ENCODE results near the gene PRR4. TPM values are rescaled to one million over a fixed set of nuclear protein-coding genes. Genes with fewer than 3 reads are reported as not detected.

PRR4 gene
- total RNA-seq, 1 experiment from 2014 or later, result 12.7 TPM

DNA sequence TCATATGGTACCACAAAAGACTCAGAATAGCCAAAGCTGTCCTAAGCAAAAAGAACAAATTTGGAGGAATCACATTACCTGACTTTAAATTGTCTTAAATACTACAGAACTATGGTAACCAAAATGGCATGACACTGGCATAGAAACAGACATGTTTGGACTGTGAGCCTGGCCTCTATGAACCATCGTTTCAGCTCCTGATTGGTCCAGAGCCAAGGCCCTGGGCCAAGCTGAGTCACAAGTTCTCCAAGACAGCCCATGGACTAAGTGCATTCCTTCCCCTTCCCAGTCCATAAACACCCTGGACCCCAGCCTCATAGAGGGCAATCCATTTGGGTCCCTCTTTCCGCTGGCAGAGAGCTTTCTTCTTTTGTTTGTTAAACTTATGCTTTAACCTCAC, 12.1 kb upstream of the PRR4 start:
- H3K27ac ChIP-seq (ENCODE audit: low read length), result no peak overlapping the region

DNA sequence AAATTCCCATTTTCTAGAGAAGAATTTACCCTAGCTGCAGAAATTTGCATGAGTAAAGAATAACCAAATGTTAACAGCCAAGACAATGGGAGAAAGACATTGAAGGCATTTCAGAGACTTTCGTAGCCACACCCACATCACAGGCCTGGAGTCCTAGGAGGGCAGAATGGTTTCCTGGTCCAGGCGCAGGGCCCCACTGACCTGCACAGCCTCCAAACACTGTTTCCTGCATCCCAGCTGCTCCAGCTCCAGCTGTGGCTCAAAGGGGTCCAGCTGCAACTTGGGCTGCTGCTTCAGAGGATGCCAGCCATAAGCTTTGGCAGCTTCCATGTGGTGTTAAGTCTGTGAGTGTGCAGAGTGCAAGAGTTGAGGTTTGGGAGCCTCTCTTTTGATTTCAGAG, 6.5 kb upstream of the PRR4 start:
- peaks cover 10% of the 10 kb centered on the region for H3K9me3 ChIP-seq (ENCODE audit: low read length)
- H2AFZ ChIP-seq (ENCODE audit: low read length), result no peak overlapping the region
- no peak overlapping the region for H3K4me2 ChIP-seq (ENCODE audit: low read depth, low read length, poor library complexity, severe bottlenecking)
- H3K36me3 ChIP-seq (ENCODE audit: insufficient read depth, low read length), result peaks cover 9% of the 10 kb centered on the region; the same call in 1 of the 2 replicates
- H3K27ac ChIP-seq (ENCODE audit: low read length), result no peak overlapping the region
- 0 out of 2 replicates have a peak, but pooled peaks cover 3% of the 10 kb centered on the region for H3K79me2 ChIP-seq (ENCODE audit: low read length)
- no peak for DNase-seq
- no peaks in the 10 kb centered on the region for H4K20me1 ChIP-seq (ENCODE audit: insufficient read depth, low read depth, low read length)
- H3K27me3 ChIP-seq (ENCODE audit: low read length), result no peaks in the 10 kb centered on the region
- no peak overlapping the region for H3K4me3 ChIP-seq (ENCODE audit: low read length)
- no peak overlapping the region for H3K9ac ChIP-seq (ENCODE audit: low read length)
- peaks cover 13% of the 10 kb centered on the region for H3K4me1 ChIP-seq (ENCODE audit: low read length)
- no peaks in the 10 kb centered on the region for H3K9me2 ChIP-seq (replicated peaks; ENCODE audit: insufficient read depth, low read length)

More for the DNA sequence above, 12.1 kb upstream of the PRR4 start:
- Histone ChIP-seq H2AFZ (ENCODE audit: low read length) (no peak overlapping the region), H3K9ac (ENCODE audit: low read length) (no peak overlapping the region), H3K4me2 (ENCODE audit: low read depth, low read length, poor library complexity, severe bottlenecking) (no peak overlapping the region), H3K9me2 (replicated peaks; ENCODE audit: insufficient read depth, low read length) (no peaks in the 10 kb centered on the region), H3K79me2 (ENCODE audit: low read length) (no peaks in the 10 kb centered on the region), H4K20me1 (ENCODE audit: insufficient read depth, low read depth, low read length) (no peaks in the 10 kb centered on the region), H3K27me3 (ENCODE audit: low read length) (no peaks in the 10 kb centered on the region), H3K9me3 (ENCODE audit: low read length) (peaks cover 14% of the 10 kb centered on the region), H3K36me3 (ENCODE audit: insufficient read depth, low read length) (peaks cover 9% of the 10 kb centered on the region; the same call in 1 of the 2 replicates), H3K4me3 (ENCODE audit: low read length) (no peak overlapping the region), H3K4me1 (ENCODE audit: low read length) (no peaks in the 10 kb centered on the region)
- no peak for DNase-seq

DNA sequence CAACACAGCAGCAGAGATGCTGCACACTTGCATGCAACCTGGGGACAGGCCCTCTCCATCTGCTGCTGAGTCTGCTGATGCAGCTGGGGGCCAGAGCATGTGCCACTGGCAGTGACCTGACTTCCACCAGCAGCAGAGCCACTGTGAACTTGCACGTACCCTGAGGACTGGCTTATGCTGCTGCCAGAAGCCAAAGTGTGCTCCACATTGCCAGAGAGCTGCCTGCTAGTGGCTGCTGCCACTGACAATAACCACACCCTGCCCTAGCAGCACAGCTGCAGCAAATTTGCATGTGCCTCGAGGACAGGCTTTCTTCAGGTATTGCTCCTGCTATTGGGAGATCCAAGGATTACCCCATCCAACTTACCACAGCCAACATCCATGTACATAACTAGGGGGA, 4.5 kb upstream of the PRR4 start:
- Histone ChIP-seq H3K27me3 (ENCODE audit: low read length) (no peaks in the 10 kb centered on the region), H3K27ac (ENCODE audit: low read length) (no peak overlapping the region), H3K4me1 (ENCODE audit: low read length) (peaks cover 13% of the 10 kb centered on the region), H4K20me1 (ENCODE audit: insufficient read depth, low read depth, low read length) (no peaks in the 10 kb centered on the region), H3K79me2 (ENCODE audit: low read length) (0 out of 2 replicates have a peak, but pooled peaks cover 3% of the 10 kb centered on the region), H3K4me3 (ENCODE audit: low read length) (no peak overlapping the region), H3K36me3 (ENCODE audit: insufficient read depth, low read length) (peaks cover 3% of the 10 kb centered on the region; the same call in 1 of the 2 replicates), H3K4me2 (ENCODE audit: low read depth, low read length, poor library complexity, severe bottlenecking) (no peak overlapping the region), H3K9me2 (replicated peaks; ENCODE audit: insufficient read depth, low read length) (no peaks in the 10 kb centered on the region), H2AFZ (ENCODE audit: low read length) (no peak overlapping the region), H3K9me3 (ENCODE audit: low read length) (peaks cover 10% of the 10 kb centered on the region), H3K9ac (ENCODE audit: low read length) (no peak overlapping the region)
- no peak for DNase-seq

DNA sequence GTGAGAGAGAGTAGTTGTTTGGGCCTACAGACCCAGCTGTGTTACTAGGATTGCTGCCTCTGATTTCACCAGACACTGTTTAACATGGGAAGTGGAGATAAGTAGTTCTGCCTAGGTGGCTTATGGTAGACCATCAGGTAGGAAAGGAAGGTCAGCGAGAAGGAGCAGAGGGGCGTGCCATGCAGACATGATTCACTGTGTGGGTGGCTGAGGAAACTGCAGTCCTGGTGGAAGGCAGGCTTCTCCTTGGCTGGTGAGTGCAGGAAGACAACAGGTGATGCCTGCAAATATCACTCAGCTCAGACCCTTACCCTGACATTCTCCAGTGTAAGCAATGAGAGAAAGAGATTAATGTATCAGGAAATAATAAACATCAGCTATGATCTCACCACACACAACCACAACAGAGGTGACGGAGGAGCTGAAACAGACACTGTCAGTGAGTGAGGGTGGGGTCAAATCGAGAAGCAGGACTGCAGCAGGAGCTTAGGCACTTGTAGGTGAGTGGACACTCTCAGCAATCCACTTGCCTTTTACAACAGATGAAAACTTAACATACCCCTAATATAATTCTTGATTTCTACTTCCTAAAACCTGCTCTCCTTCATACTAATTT, 2.1 kb upstream of the PRR4 start:
- Histone ChIP-seq H3K36me3 (ENCODE audit: insufficient read depth, low read length) (no peaks in the 10 kb centered on the region), H3K9ac (ENCODE audit: low read length) (no peak overlapping the region), H4K20me1 (ENCODE audit: insufficient read depth, low read depth, low read length) (no peaks in the 10 kb centered on the region), H3K4me2 (ENCODE audit: low read depth, low read length, poor library complexity, severe bottlenecking) (no peak overlapping the region), H3K27ac (ENCODE audit: low read length) (no peak overlapping the region), H3K4me3 (ENCODE audit: low read length) (no peak overlapping the region), H3K79me2 (ENCODE audit: low read length) (0 out of 2 replicates have a peak, but pooled peaks cover 3% of the 10 kb centered on the region), H2AFZ (ENCODE audit: low read length) (no peak overlapping the region), H3K9me3 (ENCODE audit: low read length) (peaks cover 3% of the 10 kb centered on the region; the same call in 1 of the 2 replicates), H3K27me3 (ENCODE audit: low read length) (no peaks in the 10 kb centered on the region), H3K9me2 (replicated peaks; ENCODE audit: insufficient read depth, low read length) (no peaks in the 10 kb centered on the region), H3K4me1 (ENCODE audit: low read length) (peaks cover 13% of the 10 kb centered on the region)
- no peak for DNase-seq

DNA sequence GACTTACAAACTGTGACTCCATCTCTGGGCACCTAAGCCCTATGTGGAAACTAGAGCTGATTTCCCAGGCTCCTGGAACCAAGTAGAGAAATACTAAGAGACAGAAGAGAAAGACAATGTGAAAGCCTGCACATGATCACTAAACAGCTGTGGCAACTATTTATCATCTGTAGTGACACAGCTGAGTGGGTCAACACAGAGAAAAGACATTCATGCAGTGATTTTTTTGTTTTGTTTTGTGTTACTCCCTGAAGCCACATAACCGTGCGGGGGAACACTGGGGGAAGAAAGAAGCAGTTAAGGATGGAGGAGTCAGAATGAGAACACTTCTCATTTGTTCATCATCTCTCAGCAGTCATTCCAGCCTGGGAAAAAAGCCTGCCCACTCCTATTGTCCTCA, 1.5 kb downstream of the PRR4 start:
- DNase-seq, result no peak
- Histone ChIP-seq H3K9ac (ENCODE audit: low read length) (no peak overlapping the region), H3K4me3 (ENCODE audit: low read length) (no peak overlapping the region), H3K9me3 (ENCODE audit: low read length) (no peaks in the 10 kb centered on the region), H3K36me3 (ENCODE audit: insufficient read depth, low read length) (no peaks in the 10 kb centered on the region), H3K9me2 (replicated peaks; ENCODE audit: insufficient read depth, low read length) (no peaks in the 10 kb centered on the region), H3K4me2 (ENCODE audit: low read depth, low read length, poor library complexity, severe bottlenecking) (no peak overlapping the region), H4K20me1 (ENCODE audit: insufficient read depth, low read depth, low read length) (no peaks in the 10 kb centered on the region), H3K27ac (ENCODE audit: low read length) (no peak overlapping the region), H3K27me3 (ENCODE audit: low read length) (no peaks in the 10 kb centered on the region), H3K79me2 (ENCODE audit: low read length) (no peaks in the 10 kb centered on the region), H3K4me1 (ENCODE audit: low read length) (no peaks in the 10 kb centered on the region), H2AFZ (ENCODE audit: low read length) (no peak overlapping the region)

DNA sequence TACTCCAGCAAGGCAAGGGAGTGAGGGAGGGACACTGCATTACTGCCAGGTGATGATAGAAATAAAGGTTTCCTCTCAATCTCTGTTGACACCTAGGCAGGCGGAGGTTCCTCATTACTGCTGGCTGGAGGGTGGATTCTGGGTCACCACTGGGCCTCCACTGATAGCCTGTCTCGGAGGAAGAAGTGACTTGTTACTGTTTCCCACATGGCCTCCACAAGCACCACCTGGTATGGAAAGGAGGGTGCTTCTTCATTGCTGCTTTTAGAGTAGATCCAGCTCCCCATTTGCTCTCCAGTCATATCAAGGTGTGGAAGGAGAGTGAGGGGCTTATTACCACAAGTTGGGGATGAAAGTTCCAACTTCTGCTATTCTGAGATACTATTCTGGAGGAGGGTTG, 6.4 kb downstream of the PRR4 start:
- Histone ChIP-seq H3K4me2 (ENCODE audit: low read depth, low read length, poor library complexity, severe bottlenecking) (no peak overlapping the region), H3K27ac (ENCODE audit: low read length) (no peak overlapping the region), H3K4me1 (ENCODE audit: low read length) (no peaks in the 10 kb centered on the region), H3K4me3 (ENCODE audit: low read length) (no peak overlapping the region), H3K9ac (ENCODE audit: low read length) (no peak overlapping the region), H2AFZ (ENCODE audit: low read length) (no peak overlapping the region), H3K9me2 (replicated peaks; ENCODE audit: insufficient read depth, low read length) (no peaks in the 10 kb centered on the region), H3K79me2 (ENCODE audit: low read length) (no peaks in the 10 kb centered on the region), H3K9me3 (ENCODE audit: low read length) (no peaks in the 10 kb centered on the region), H3K36me3 (ENCODE audit: insufficient read depth, low read length) (no peaks in the 10 kb centered on the region), H4K20me1 (ENCODE audit: insufficient read depth, low read depth, low read length) (no peaks in the 10 kb centered on the region), H3K27me3 (ENCODE audit: low read length) (no peaks in the 10 kb centered on the region)
- DNase-seq, result no peak

DNA sequence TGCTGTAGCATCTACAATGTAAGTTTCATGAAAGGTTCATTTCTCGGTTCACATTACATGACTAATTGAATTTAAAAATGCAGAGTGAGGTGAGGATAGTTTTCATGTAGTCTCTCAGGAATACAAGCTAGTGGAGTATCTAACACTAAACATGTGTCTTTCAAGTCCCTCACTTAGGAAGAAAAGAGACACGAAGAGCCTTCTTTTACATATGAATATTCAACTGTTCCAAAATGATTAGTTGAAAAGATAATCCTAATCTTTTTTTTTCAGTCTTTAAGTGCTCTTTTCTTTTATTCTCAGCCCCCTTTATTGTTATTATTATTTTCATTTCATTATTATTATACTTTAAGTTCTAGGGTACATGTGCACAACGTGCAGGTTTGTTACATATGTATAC, 10.8 kb downstream of the PRR4 start:
- H2AFZ ChIP-seq (ENCODE audit: low read length), result no peak overlapping the region
- no peak overlapping the region for H3K4me3 ChIP-seq (ENCODE audit: low read length)
- DNase-seq, result no peak
- no peaks in the 10 kb centered on the region for H4K20me1 ChIP-seq (ENCODE audit: insufficient read depth, low read depth, low read length)
- no peaks in the 10 kb centered on the region for H3K27me3 ChIP-seq (ENCODE audit: low read length)
- no peak overlapping the region for H3K9ac ChIP-seq (ENCODE audit: low read length)
- no peaks in the 10 kb centered on the region for H3K9me3 ChIP-seq (ENCODE audit: low read length)
- no peak overlapping the region for H3K4me2 ChIP-seq (ENCODE audit: low read depth, low read length, poor library complexity, severe bottlenecking)
- no peak overlapping the region for H3K27ac ChIP-seq (ENCODE audit: low read length)
- no peaks in the 10 kb centered on the region for H3K36me3 ChIP-seq (ENCODE audit: insufficient read depth, low read length)
- H3K9me2 ChIP-seq (replicated peaks; ENCODE audit: insufficient read depth, low read length), result no peaks in the 10 kb centered on the region
- H3K4me1 ChIP-seq (ENCODE audit: low read length), result no peaks in the 10 kb centered on the region
- no peaks in the 10 kb centered on the region for H3K79me2 ChIP-seq (ENCODE audit: low read length)

DNA sequence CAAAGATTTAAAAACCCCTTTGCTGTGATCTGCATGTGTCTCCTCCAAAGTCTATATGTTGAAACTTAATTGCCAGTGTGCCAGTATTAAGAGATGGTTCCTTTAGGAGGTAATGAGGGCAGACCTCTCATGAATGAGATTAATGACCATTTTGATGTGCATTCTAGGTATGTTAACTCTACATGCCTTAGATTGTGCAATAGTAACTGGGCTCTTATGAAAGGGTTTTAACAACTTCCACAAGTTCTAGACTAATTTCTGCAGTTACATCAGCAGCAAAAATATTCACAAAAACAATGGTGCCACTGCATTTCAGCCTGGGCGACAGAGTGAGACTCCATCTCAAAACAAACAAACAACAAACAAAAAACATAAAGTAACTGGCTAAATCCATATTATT, 19.3 kb downstream of the PRR4 start:
- Histone ChIP-seq H3K27me3 (ENCODE audit: low read length) (no peaks in the 10 kb centered on the region), H3K27ac (ENCODE audit: low read length) (no peak overlapping the region), H3K4me3 (ENCODE audit: low read length) (no peak overlapping the region), H3K9me2 (replicated peaks; ENCODE audit: insufficient read depth, low read length) (no peaks in the 10 kb centered on the region), H3K4me2 (ENCODE audit: low read depth, low read length, poor library complexity, severe bottlenecking) (no peak overlapping the region), H2AFZ (ENCODE audit: low read length) (no peak overlapping the region), H3K9me3 (ENCODE audit: low read length) (no peaks in the 10 kb centered on the region), H3K4me1 (ENCODE audit: low read length) (no peaks in the 10 kb centered on the region), H3K36me3 (ENCODE audit: insufficient read depth, low read length) (no peaks in the 10 kb centered on the region), H3K79me2 (ENCODE audit: low read length) (no peaks in the 10 kb centered on the region), H4K20me1 (ENCODE audit: insufficient read depth, low read depth, low read length) (no peaks in the 10 kb centered on the region), H3K9ac (ENCODE audit: low read length) (no peak overlapping the region)
- no peak for DNase-seq

Data from Karpas-422 (cell line).